Right lobe of liver (tissue), 6 donors: ENCODE data around the gene SLC43A3. TPM values are rescaled to one million over a fixed set of nuclear protein-coding genes. Genes with fewer than 3 reads are reported as not detected.
A peak's percentile ranks its signal among the peaks of the same experiment; 100 is the strongest.

Source experiments
- ATAC-seq, 4 donors: fragments of 200-7000 bp; cut with Tn5 transposase; one replicate each; pipeline ENCODE4 v1.9.1; 2020; ENCODE audit warnings: mild to moderate bottlenecking in 4 of 4, moderate library complexity in 4 of 4
- DNase-seq, 3 donors: peaks; one replicate each; pipeline ENCODE4 v3.0.0-alpha.2; 2020
- H3K27ac ChIP-seq, 3 donors: fragments of 200-600 bp; one replicate each; pipeline ENCODE4 v1.8.0; 2022
- H3K27me3 ChIP-seq, 2 donors: fragments of 200-600 bp; one replicate each; pipeline ENCODE4 v1.8.0; 2022
- H3K36me3 ChIP-seq, 4 donors: fragments of 200-600 bp; sonication (generic) in 1 of 4; one replicate each; pipeline versions ENCODE4 v1.5.1 to v1.8.0; 2017 to 2022; ENCODE audit warnings: control low read depth in 1 of 4
- H3K4me1 ChIP-seq, 4 donors: fragments of 200-600 bp; sonication (generic) in 1 of 4; one replicate each; pipeline versions ENCODE4 v1.5.1 to v1.8.0; 2017 to 2022; ENCODE audit warnings: control low read depth in 1 of 4
- H3K4me3 ChIP-seq, 3 donors: fragments of 200-600 bp; one replicate each; pipeline ENCODE4 v1.8.0; 2022
- H3K9me3 ChIP-seq, 4 donors: fragments of 200-600 bp; sonication (generic) in 1 of 4; one replicate each; pipeline versions ENCODE4 v1.5.1 to v1.8.0; 2017 to 2022; ENCODE audit warnings: control low read depth in 1 of 4
- CTCF ChIP-seq, 4 donors: fragments of 200-600 bp in 3 of 4; fragments of 450-650 bp in 1 of 4; IDR thresholded peaks; one replicate each; pipeline versions ENCODE4 v1.5.1 to v1.8.0; 2016 to 2022; ENCODE audit warnings: antibody characterized with exemption in 4 of 4, mild to moderate bottlenecking in 2 of 4
- POLR2A ChIP-seq: fragments of 450-650 bp; IDR thresholded peaks from one replicate; pipeline ENCODE4 v1.6.1; 2017; ENCODE audit warnings: antibody characterized with exemption, mild to moderate bottlenecking
- WGBS: methylation state at CpG from one replicate; pipeline ENCODE4 v1.1.6; 2018; ENCODE audit warnings: low coverage, low lambda C conversion rate; ENCODE audit not compliant: insufficient coverage; ENCODE audit errors: missing lambda C conversion rate; 5-methylcytosine and 5-hydroxymethylcytosine counted together
- intact Hi-C, 2 donors: fragments of 100-400 bp; cut with DNase I; formaldehyde crosslinking; loops; one replicate each; pipeline versions ENCODE4 v1.11.2 to v1.14.1; 2022
- total RNA-seq, 6 experiments: library from RNA; depleted of rRNA in 2 of 6; stranded (reverse); fragments of >200 nt in 2 of 6; fragmentation: NEBNext Ultra II Directional in 3 of 6; extraction: Animal tissue kit (Norgen Biotek cat#: 25700) in 3 of 6; gene quantifications; one replicate each; pipeline versions ENCODE4 v1.1.0 to v1.2.4, GENCODE V29; 2016 to 2023
- donor health status: DM: no; HTN: yes; CAD: no.
- donor health status: DM: no; HTN: no; CAD: no.
- donor health status: DM: no; HTN: no; CAD: no.
- donor health status: DM: no; HTN: yes; CAD: no.
- donor health status: DM: no; HTN: yes; CAD: no.

Gene SLC43A3
- total RNA-seq, 6 experiments from 2014 or later = 109 to 259 (median 185) TPM

GRCh38 chr11:57399972-57400578 is 26.8 kb downstream of the SLC43A3 start:
- TF ChIP-seq POLR2A = no peak
- no peak for TF ChIP-seq CTCF (IDR thresholded peaks at IDR 0.05)
- intact Hi-C loops = no loop called here
- H3K36me3 ChIP-seq = no peaks in the 10 kb centered on the region
- 39% methylated on average over 2 of the region's 4 CpGs for WGBS
- no peaks in the 10 kb centered on the region for H3K27me3 ChIP-seq
- DNase-seq = no peak
- no peaks in the 10 kb centered on the region for H3K9me3 ChIP-seq
- peak; percentile 57 to 65 (median 64) for ATAC-seq
- H3K27ac ChIP-seq = no peak overlapping the region
- peaks cover 0 to 12% (median 2%) of the 10 kb centered on the region in 4 donors for H3K4me1 ChIP-seq
- H3K4me3 ChIP-seq = no peak overlapping the region

- no peak for DNase-seq
- Histone ChIP-seq H3K4me3 (no peak overlapping the region), H3K27me3 (no peaks in the 10 kb centered on the region), H3K27ac (no peak overlapping the region), H3K4me1 (peaks cover 0 to 12% (median 2%) of the 10 kb centered on the region in 4 donors), H3K36me3 (no peaks in the 10 kb centered on the region), H3K9me3 (no peaks in the 10 kb centered on the region)
- 85% methylated on average over 5 of the region's 5 CpGs for WGBS
- ATAC-seq = no peak
- TF ChIP-seq POLR2A = no peak
- TF ChIP-seq CTCF (IDR thresholded peaks at IDR 0.05) = no peak
- intact Hi-C loops = no loop called here
Observed at GRCh38 chr11:57399221-57399620, 27.7 kb downstream of the SLC43A3 start.

- DNase-seq (no peak), ATAC-seq (no peak)
- intact Hi-C loops = no loop called here
- Histone ChIP-seq H3K36me3 (no peaks in the 10 kb centered on the region), H3K27ac (no peak overlapping the region), H3K9me3 (no peaks in the 10 kb centered on the region), H3K4me3 (no peak overlapping the region), H3K27me3 (no peaks in the 10 kb centered on the region), H3K4me1 (peaks cover 0 to 12% (median 2%) of the 10 kb centered on the region in 4 donors)
- whole genome bisulfite sequencing = 82% methylated on average over 4 of the region's 4 CpGs
- TF ChIP-seq POLR2A (no peak), CTCF (IDR thresholded peaks at IDR 0.05) (no peak)
Observed at GRCh38 chr11:57397394-57397990, 29.4 kb downstream of the SLC43A3 start.

GRCh38 chr11:57396744-57397143 is 30.2 kb downstream of the SLC43A3 start:
- ATAC-seq = peak in 1 of 4 donors; percentile 53
- 54% methylated on average over 2 of the region's 2 CpGs for WGBS

More at GRCh38 chr11:57396744-57397143, 30.2 kb downstream of the SLC43A3 start:
- intact Hi-C loops = no loop called here
- Histone ChIP-seq H3K9me3 (no peaks in the 10 kb centered on the region), H3K27ac (no peak overlapping the region), H3K27me3 (no peaks in the 10 kb centered on the region), H3K36me3 (no peaks in the 10 kb centered on the region), H3K4me3 (no peak overlapping the region), H3K4me1 (peaks cover 0 to 12% (median 2%) of the 10 kb centered on the region in 4 donors)
- no peak for DNase-seq
- TF ChIP-seq POLR2A (no peak), CTCF (IDR thresholded peaks at IDR 0.05) (no peak)
